Loucy (cell line): ENCODE results near the gene CSNK1G3.

Experiments used
- H2AFZ ChIP-seq: fragments of 200-600 bp; sonication (generic); 2 replicates; pipeline ENCODE4 v1.6.0; 2016; ENCODE audit warnings: antibody characterized with exemption, mild to moderate bottlenecking, low read length, moderate library complexity
- H3F3A ChIP-seq: fragments of 200-600 bp; 2 replicates; pipeline ENCODE4 v1.6.0; 2016; ENCODE audit warnings: antibody characterized with exemption, low read depth, mild to moderate bottlenecking
- H3K27me3 ChIP-seq: fragments of 200-600 bp; sonication (generic); 2 replicates; pipeline ENCODE4 v1.6.1; 2014; ENCODE audit warnings: low read length, mild to moderate bottlenecking; ENCODE audit not compliant: insufficient read depth, poor library complexity, severe bottlenecking
- H3K36me3 ChIP-seq: fragments of 200-600 bp; sonication (generic); 2 replicates; pipeline ENCODE4 v1.6.1; 2016; ENCODE audit warnings: low read length; ENCODE audit not compliant: insufficient read depth
- H3K4me1 ChIP-seq: fragments of 200-600 bp; sonication (generic); 2 replicates; pipeline ENCODE4 v1.5.1; 2014; ENCODE audit warnings: low read length, mild to moderate bottlenecking; ENCODE audit not compliant: insufficient read depth, poor library complexity, severe bottlenecking
- H3K4me2 ChIP-seq: fragments of 200-600 bp; sonication (generic); 2 replicates; pipeline ENCODE4 v1.6.0; 2014; ENCODE audit warnings: antibody characterized with exemption, low read length, low read depth, mild to moderate bottlenecking; ENCODE audit not compliant: poor library complexity, severe bottlenecking
- H3K4me3 ChIP-seq: fragments of 200-600 bp; sonication (generic); 2 replicates; pipeline ENCODE4 v1.5.1; 2014; ENCODE audit warnings: low read length, mild to moderate bottlenecking, mixed read lengths; ENCODE audit not compliant: poor library complexity, severe bottlenecking
- H3K79me2 ChIP-seq: fragments of 200-600 bp; sonication (generic); 2 replicates; pipeline ENCODE4 v1.6.1; 2014; ENCODE audit warnings: low read length; ENCODE audit not compliant: insufficient read depth
- H3K9ac ChIP-seq: fragments of 200-600 bp; sonication (generic); 2 replicates; pipeline ENCODE4 v1.6.0; 2014; ENCODE audit warnings: mild to moderate bottlenecking, low read depth, low read length, moderate library complexity; ENCODE audit not compliant: poor library complexity, severe bottlenecking
- H3K9me2 ChIP-seq: fragments of 200-600 bp; sonication (generic); replicated peaks from 2 replicates; pipeline ENCODE4 v1.6.1; 2016; ENCODE audit warnings: low read depth, low read length, mixed read lengths
- H3K9me3 ChIP-seq: fragments of 200-600 bp; sonication (generic); 2 replicates; pipeline ENCODE4 v1.6.1; 2014; ENCODE audit warnings: mild to moderate bottlenecking, antibody characterized with exemption, low read length, low read depth; ENCODE audit not compliant: insufficient read depth
- H4K20me1 ChIP-seq: fragments of 200-600 bp; sonication (generic); 2 replicates; pipeline ENCODE4 v1.6.0; 2014; ENCODE audit warnings: antibody characterized with exemption, low read length, mild to moderate bottlenecking; ENCODE audit not compliant: insufficient read depth, poor library complexity, severe bottlenecking
- EZH2phosphoT487 ChIP-seq: fragments of 200-600 bp; IDR thresholded peaks from 2 replicates; pipeline ENCODE4 v1.6.1; 2018; ENCODE audit warnings: antibody characterized with exemption, mild to moderate bottlenecking, moderate library complexity, borderline replicate concordance
- TF ChIP-seq, protein P1 (sequence below): fragments of 200-600 bp; sonication (generic); conservative IDR thresholded peaks from 2 replicates; pipeline ENCODE4 v1.5.1; 2014; ENCODE audit warnings: mild to moderate bottlenecking, antibody characterized with exemption, low read length

Gene CSNK1G3

DNA sequence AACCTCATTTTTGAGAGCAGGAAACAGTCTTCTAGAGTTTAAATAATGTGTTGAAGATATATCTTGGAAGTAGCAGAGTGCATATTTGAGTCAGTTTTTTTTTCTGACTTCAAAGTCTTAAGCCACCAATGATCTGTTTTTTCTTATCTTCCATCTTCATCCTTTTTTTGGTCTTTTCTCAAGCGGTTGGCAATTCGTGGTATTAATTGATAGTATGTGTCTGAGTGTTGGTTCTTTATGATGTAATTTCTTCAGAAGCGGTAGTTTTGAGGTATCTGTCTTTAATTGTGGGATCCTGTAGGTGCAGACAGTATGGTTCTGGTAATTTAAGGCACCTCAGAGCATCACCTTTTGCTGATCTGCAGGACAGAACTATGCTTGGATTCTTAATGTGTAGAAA lies 3.9 kb downstream of the CSNK1G3 start:
- Histone ChIP-seq H3K4me2 (peak overlapping the region; percentile 66), H3F3A (no peaks in the 10 kb centered on the region), H3K9ac (no peak overlapping the region), H3K9me2 (no peaks in the 10 kb centered on the region), H2AFZ (no peak overlapping the region), H3K27me3 (no peaks in the 10 kb centered on the region), H3K79me2 (peaks cover 74% of the 10 kb centered on the region), H3K36me3 (no peaks in the 10 kb centered on the region), H3K4me1 (peaks cover 36% of the 10 kb centered on the region), H4K20me1 (peaks cover 12% of the 10 kb centered on the region), H3K9me3 (no peaks in the 10 kb centered on the region), H3K4me3 (peak overlapping the region; percentile 64)
- TF ChIP-seq, protein P1, sequence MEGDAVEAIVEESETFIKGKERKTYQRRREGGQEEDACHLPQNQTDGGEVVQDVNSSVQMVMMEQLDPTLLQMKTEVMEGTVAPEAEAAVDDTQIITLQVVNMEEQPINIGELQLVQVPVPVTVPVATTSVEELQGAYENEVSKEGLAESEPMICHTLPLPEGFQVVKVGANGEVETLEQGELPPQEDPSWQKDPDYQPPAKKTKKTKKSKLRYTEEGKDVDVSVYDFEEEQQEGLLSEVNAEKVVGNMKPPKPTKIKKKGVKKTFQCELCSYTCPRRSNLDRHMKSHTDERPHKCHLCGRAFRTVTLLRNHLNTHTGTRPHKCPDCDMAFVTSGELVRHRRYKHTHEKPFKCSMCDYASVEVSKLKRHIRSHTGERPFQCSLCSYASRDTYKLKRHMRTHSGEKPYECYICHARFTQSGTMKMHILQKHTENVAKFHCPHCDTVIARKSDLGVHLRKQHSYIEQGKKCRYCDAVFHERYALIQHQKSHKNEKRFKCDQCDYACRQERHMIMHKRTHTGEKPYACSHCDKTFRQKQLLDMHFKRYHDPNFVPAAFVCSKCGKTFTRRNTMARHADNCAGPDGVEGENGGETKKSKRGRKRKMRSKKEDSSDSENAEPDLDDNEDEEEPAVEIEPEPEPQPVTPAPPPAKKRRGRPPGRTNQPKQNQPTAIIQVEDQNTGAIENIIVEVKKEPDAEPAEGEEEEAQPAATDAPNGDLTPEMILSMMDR: no peak
- TF ChIP-seq EZH2phosphoT487: no peak

DNA sequence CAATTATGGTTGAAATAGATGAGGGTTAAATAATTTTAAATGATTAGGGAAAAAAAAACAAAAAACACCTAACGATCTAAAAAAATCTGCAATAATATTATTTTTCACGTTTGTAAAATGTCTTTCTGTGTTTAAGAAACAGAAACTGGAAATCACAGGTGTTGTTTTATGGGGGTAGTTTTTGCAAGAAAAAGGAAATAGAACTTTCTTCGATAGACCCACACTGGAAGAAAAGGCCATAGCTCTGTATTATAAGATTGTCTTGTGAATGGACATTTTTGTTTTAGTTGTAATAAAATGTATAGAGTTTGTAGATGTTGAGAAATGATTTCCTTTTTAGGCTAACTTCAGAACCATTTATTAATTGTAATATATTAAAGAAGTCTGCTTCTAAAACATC lies 5.5 kb downstream of the CSNK1G3 start:
- Histone ChIP-seq H3K9me2 (no peaks in the 10 kb centered on the region), H3K27me3 (no peaks in the 10 kb centered on the region), H4K20me1 (peaks cover 13% of the 10 kb centered on the region), H3K36me3 (no peaks in the 10 kb centered on the region), H3K79me2 (peaks cover 86% of the 10 kb centered on the region), H3K4me1 (peaks cover 29% of the 10 kb centered on the region), H3F3A (no peaks in the 10 kb centered on the region), H3K4me2 (peak overlapping the region; percentile 66), H3K9ac (no peak overlapping the region), H2AFZ (no peak overlapping the region), H3K4me3 (peak overlapping the region; percentile 64), H3K9me3 (no peaks in the 10 kb centered on the region)
- TF ChIP-seq EZH2phosphoT487: no peak
- TF ChIP-seq, protein P1: no peak

DNA sequence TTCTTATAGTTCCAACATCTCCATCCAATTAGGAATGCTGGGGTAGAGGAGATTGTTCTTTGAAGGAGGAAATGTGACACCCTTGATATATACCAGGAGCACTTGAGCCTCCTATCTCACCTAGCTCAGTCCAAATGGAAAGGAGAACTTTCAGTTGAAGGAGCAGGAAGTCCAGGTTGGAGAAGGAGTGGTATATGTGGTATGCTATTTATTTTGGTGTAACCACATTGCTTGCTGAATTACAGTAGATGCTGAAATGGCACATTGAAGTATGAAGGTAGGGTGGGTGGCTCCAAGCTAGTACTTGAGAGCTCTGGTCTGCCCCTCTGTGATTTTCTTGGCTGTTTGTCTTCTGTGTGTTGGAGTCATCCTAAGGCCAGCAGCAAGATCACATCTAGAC lies 6.1 kb downstream of the CSNK1G3 start:
- Histone ChIP-seq H3K4me3 (peak overlapping the region; percentile 47), H3K9me3 (no peaks in the 10 kb centered on the region), H3K36me3 (no peaks in the 10 kb centered on the region), H3K4me2 (peak overlapping the region; percentile 66), H3F3A (no peaks in the 10 kb centered on the region), H3K9me2 (no peaks in the 10 kb centered on the region), H2AFZ (no peak overlapping the region), H3K27me3 (no peaks in the 10 kb centered on the region), H3K79me2 (peaks cover 82% of the 10 kb centered on the region), H3K9ac (no peak overlapping the region), H4K20me1 (peaks cover 13% of the 10 kb centered on the region), H3K4me1 (peaks cover 29% of the 10 kb centered on the region)
- no peak for TF ChIP-seq EZH2phosphoT487
- TF ChIP-seq, protein P1: no peak
